OCI-LY3 (cell line): ENCODE data around the gene LRP5.

Source experiments
- EZH2phosphoT487 ChIP-seq: fragments of 200-600 bp; shearing (Covaris generic); IDR thresholded peaks from 2 replicates; pipeline ENCODE4 v1.6.1; 2018; ENCODE audit warnings: antibody characterized with exemption, mixed run types, low read depth
- TF ChIP-seq, protein P1 (sequence below): fragments of 200-600, 300-600 bp; sonication (generic); IDR thresholded peaks from 2 replicates; pipeline ENCODE4 v1.5.1; 2014; ENCODE audit warnings: antibody characterized with exemption, low read length, low read depth

DNA sequence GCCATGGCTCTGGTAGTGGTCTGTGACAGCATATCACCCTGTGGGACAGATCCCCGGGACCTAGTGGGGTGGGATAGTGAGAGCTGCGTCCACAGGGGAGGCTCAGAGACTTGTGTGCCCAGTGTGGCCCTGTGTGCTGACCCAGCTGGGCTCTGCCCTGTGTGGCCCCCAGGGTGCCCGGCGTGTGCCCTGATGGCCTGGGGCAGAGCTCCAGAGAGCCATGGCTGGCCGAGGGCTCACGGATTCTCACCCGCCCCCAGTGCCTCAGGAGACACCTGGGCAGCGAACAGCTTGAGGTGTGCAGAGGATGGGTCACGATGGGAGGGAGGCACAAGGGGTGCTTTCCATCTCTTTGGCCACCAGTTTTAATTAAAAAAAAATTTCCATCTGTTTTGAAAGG lies 11.8 kb downstream of the LRP5 start:
- TF ChIP-seq, protein P1, sequence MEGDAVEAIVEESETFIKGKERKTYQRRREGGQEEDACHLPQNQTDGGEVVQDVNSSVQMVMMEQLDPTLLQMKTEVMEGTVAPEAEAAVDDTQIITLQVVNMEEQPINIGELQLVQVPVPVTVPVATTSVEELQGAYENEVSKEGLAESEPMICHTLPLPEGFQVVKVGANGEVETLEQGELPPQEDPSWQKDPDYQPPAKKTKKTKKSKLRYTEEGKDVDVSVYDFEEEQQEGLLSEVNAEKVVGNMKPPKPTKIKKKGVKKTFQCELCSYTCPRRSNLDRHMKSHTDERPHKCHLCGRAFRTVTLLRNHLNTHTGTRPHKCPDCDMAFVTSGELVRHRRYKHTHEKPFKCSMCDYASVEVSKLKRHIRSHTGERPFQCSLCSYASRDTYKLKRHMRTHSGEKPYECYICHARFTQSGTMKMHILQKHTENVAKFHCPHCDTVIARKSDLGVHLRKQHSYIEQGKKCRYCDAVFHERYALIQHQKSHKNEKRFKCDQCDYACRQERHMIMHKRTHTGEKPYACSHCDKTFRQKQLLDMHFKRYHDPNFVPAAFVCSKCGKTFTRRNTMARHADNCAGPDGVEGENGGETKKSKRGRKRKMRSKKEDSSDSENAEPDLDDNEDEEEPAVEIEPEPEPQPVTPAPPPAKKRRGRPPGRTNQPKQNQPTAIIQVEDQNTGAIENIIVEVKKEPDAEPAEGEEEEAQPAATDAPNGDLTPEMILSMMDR: no peak
- no peak for TF ChIP-seq EZH2phosphoT487
